Prostate gland (tissue), 2 donors: ENCODE data around the gene FIGNL2. TPM values are rescaled to one million over a fixed set of nuclear protein-coding genes. Genes with fewer than 3 reads are reported as not detected.

Source experiments
- DNase-seq: peaks from one replicate; pipeline ENCODE4 v3.0.0-alpha.2; 2019; ENCODE audit warnings: low spot score
- H3K27ac ChIP-seq, 2 donors: fragments of 200-600 bp; sonication (generic); 2 replicates each; pipeline ENCODE4 v1.5.1; 2017 to 2019
- H3K27me3 ChIP-seq: fragments of 200-600 bp; sonication (generic); replicated peaks from 2 replicates; pipeline ENCODE4 v1.5.1; 2019; ENCODE audit not compliant: insufficient read depth
- H3K36me3 ChIP-seq, 2 donors: fragments of 200-600 bp; sonication (generic); 1 replicate in 1 of 2; 2 replicates in 1 of 2; pipeline versions ENCODE4 v1.5.1 to v1.8.1; 2017 to 2019
- H3K4me1 ChIP-seq: fragments of 200-600 bp; sonication (generic); replicated peaks from 2 replicates; pipeline ENCODE4 v1.5.1; 2019
- H3K4me3 ChIP-seq, 2 donors: fragments of 200-600 bp; sonication (generic); 2 replicates each; pipeline ENCODE4 v1.5.1; 2017 to 2019
- H3K9me3 ChIP-seq: fragments of 200-600 bp; sonication (generic); 2 replicates; pipeline ENCODE4 v1.5.1; 2017
- POLR2A ChIP-seq: fragments of 450-650 bp; IDR thresholded peaks from one replicate; pipeline ENCODE4 v1.6.1; 2016; ENCODE audit warnings: antibody characterized with exemption, mild to moderate bottlenecking
- POLR2AphosphoS5 ChIP-seq: sonication (generic); formaldehyde crosslinking; IDR thresholded peaks from one replicate; pipeline ENCODE4 v1.6.1; 2017; ENCODE audit warnings: antibody characterized with exemption
- WGBS: methylation state at CpG from one replicate; pipeline ENCODE4 v1.1.5; 2018; 5-methylcytosine and 5-hydroxymethylcytosine counted together
- intact Hi-C: fragments of 100-400 bp; cut with DNase I; formaldehyde crosslinking; loops from one replicate; pipeline ENCODE4 v1.14.2; 2022
- total RNA-seq, 2 donors: library from RNA; depleted of rRNA; stranded (reverse); fragments of >200 nt; gene quantifications; one replicate each; pipeline ENCODE4 v1.1.0, GENCODE V29; 2016
- TF ChIP-seq, protein P1 (sequence below), 4 experiments: fragments of 200-600 bp in 2 of 4; fragments of 450-650 bp in 2 of 4; sonication (generic) in 2 of 4; IDR thresholded peaks; 1 replicate in 3 of 4; 2 replicates in 1 of 4; pipeline ENCODE4 v1.5.1; 2016 to 2019; ENCODE audit warnings: antibody characterized with exemption in 4 of 4, mild to moderate bottlenecking in 2 of 4, moderate library complexity in 2 of 4

FIGNL2 gene
- total RNA-seq, 2 donors from 2014 or later, result 0.46 to 1.4 TPM

DNA sequence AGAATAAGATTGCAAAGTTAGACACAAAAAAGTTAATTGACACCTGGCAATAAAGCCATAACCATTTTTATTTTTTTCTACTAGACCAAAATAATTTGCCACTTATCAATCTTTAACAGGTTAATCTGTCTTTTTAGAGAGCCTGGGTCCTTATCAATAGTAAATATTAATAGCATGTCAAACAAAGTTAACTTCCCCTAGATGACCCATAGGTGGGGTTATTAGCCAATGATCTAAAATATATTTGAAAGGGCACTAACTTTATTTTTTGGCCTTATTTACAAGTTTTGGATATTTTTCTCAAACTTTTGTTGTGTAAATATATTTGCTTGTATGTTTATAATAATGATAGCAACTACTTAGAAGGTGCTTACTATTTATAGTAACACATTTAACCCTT, 43.3 kb upstream of the FIGNL2 start:
- H3K4me1 ChIP-seq, result no peaks in the 10 kb centered on the region
- no peaks in the 10 kb centered on the region for H3K27me3 ChIP-seq
- no peak overlapping the region for H3K4me3 ChIP-seq
- H3K27ac ChIP-seq, result no peak overlapping the region
- H3K9me3 ChIP-seq, result no peaks in the 10 kb centered on the region
- DNase-seq, result no peak
- TF ChIP-seq, protein P1, sequence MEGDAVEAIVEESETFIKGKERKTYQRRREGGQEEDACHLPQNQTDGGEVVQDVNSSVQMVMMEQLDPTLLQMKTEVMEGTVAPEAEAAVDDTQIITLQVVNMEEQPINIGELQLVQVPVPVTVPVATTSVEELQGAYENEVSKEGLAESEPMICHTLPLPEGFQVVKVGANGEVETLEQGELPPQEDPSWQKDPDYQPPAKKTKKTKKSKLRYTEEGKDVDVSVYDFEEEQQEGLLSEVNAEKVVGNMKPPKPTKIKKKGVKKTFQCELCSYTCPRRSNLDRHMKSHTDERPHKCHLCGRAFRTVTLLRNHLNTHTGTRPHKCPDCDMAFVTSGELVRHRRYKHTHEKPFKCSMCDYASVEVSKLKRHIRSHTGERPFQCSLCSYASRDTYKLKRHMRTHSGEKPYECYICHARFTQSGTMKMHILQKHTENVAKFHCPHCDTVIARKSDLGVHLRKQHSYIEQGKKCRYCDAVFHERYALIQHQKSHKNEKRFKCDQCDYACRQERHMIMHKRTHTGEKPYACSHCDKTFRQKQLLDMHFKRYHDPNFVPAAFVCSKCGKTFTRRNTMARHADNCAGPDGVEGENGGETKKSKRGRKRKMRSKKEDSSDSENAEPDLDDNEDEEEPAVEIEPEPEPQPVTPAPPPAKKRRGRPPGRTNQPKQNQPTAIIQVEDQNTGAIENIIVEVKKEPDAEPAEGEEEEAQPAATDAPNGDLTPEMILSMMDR (IDR thresholded peaks at IDR 0.05), result peak in 2 of 4 experiments; percentile 35 to 47
- TF ChIP-seq POLR2A, result no peak
- intact Hi-C loops, result no loop called here
- no peaks in the 10 kb centered on the region for H3K36me3 ChIP-seq

DNA sequence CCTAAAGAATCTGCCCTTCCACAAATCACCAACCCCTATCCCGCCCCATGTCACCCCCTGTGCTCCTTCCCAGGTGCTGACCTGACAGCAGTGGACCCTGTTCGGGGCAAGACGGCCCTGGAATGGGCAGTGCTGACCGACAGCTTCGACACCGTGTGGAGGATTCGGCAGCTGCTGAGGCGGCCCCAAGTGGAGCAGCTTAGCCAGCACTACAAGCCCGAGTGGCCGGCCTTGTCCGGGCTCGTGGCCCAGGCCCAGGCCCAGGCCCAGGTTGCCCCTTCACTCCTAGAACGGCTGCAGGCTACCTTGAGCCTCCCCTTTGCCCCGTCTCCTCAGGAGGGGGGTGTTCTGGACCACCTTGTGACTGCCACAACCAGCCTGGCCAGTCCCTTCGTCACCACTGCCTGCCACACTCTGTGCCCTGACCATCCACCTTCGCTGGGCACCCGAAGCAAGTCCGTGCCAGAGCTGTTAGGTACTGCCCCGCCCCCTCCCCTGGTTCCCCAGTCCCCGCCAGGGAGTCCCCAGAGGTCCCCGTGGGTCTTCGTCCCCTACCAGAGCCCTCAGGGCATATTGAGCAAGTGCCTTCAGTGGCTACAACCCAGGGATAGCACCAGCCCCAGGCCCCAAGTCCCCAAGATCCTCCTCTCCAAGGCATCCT, 42.1 kb upstream of the FIGNL2 start:
- WGBS, result 91% methylated on average over 21 of the region's 22 CpGs
- H3K27ac ChIP-seq, result no peak overlapping the region
- H3K9me3 ChIP-seq, result no peaks in the 10 kb centered on the region
- TF ChIP-seq POLR2AphosphoS5 (no peak), POLR2A (no peak)
- TF ChIP-seq, protein P1 (IDR thresholded peaks at IDR 0.05), result no peak
- DNase-seq, result no peak
- H3K4me1 ChIP-seq, result no peaks in the 10 kb centered on the region
- no peaks in the 10 kb centered on the region for H3K27me3 ChIP-seq
- intact Hi-C loops, result no loop called here
- H3K36me3 ChIP-seq, result no peaks in the 10 kb centered on the region
- H3K4me3 ChIP-seq, result no peak overlapping the region

DNA sequence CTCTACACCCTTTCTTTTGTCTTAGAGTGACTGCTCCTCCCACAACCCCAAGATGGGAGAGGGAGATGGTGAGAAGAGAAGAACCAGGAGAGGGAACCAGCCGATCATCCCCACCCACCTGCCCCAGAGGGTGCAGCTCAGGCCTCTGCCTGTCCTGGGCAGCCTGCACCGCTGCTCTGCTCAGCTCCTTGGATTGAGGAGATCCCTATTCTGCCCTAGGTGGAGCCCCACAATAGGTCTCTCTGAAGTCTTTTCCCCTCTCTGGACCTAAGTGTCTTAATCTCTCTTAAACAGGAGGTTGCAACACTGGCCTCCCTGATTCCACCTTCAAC, 41.6 kb upstream of the FIGNL2 start:
- Histone ChIP-seq H3K9me3 (no peaks in the 10 kb centered on the region), H3K36me3 (no peaks in the 10 kb centered on the region), H3K27me3 (no peaks in the 10 kb centered on the region), H3K27ac (no peak overlapping the region), H3K4me3 (no peak overlapping the region), H3K4me1 (no peaks in the 10 kb centered on the region)
- 93% methylated on average over 2 of the region's 2 CpGs for WGBS
- DNase-seq, result no peak
- TF ChIP-seq POLR2AphosphoS5 (no peak), POLR2A (no peak)
- intact Hi-C loops, result no loop called here

DNA sequence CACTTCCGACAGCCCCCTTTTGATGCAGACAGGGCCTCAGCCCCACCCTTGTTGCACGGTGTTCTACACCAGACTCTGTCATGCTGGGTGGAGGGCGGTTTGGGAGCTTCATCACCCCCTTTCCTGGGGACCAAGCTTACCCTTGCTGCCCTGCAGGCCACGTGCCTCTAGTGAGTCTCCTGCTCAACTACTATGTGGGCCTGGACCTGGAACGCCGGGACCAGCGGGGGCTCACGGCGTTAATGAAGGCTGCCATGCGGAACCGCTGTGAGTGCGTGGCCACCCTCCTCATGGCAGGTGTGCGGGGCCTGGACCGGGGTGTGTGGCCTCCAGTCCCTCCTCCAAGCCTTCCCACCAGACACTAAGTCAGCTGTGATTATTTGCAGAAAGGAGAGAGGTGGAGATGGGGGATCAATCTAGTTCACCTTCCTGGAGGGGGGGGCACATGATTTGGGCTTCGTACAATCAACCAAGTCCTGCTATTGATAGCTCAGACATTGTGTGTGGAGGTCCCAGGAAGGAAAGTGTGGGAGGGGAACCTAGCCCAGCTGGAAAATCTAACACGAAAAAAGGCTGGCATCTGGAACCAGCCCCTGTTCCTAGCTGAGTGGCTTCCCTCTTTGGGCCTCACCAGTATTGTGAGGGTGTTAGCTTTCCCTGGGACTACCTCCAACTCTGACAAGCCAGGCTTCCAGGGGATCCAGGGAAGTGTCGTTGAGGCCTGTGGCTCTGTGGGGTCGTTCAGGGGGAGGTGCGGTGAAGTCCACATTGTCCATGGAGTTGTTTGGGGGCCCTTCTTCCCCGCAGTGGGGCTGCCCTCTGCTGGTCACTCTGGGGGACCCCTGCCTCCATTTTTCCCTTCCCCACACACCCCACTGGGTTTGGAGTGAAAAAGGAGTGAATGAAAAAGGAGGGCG, 41.0 kb upstream of the FIGNL2 start:
- Histone ChIP-seq H3K27me3 (no peaks in the 10 kb centered on the region), H3K4me3 (no peak overlapping the region), H3K36me3 (no peaks in the 10 kb centered on the region), H3K27ac (no peak overlapping the region), H3K9me3 (no peaks in the 10 kb centered on the region), H3K4me1 (no peaks in the 10 kb centered on the region)
- DNase-seq, result no peak
- intact Hi-C loops, result no loop called here
- TF ChIP-seq POLR2A (no peak), POLR2AphosphoS5 (no peak)
- TF ChIP-seq, protein P1 (IDR thresholded peaks at IDR 0.05), result no peak
- 83% methylated on average over 21 of the region's 21 CpGs for WGBS

- H3K4me3 ChIP-seq, result no peak overlapping the region
- H3K27ac ChIP-seq, result no peak overlapping the region
- no peaks in the 10 kb centered on the region for H3K27me3 ChIP-seq
- H3K9me3 ChIP-seq, result no peaks in the 10 kb centered on the region
- no peaks in the 10 kb centered on the region for H3K4me1 ChIP-seq
- TF ChIP-seq POLR2AphosphoS5, result no peak
- TF ChIP-seq POLR2A, result no peak
- TF ChIP-seq, protein P1 (IDR thresholded peaks at IDR 0.05), result no peak
- intact Hi-C loops, result no loop called here
- no peak for DNase-seq
- no peaks in the 10 kb centered on the region for H3K36me3 ChIP-seq
- WGBS, result 78% methylated on average over 14 of the region's 15 CpGs
Measured at GRCh38 chr12:51888316-51889215, 40.0 kb upstream of the FIGNL2 start.
